ENCODE results near the gene NEURL1B. TPM values are rescaled to one million over a fixed set of nuclear protein-coding genes. Genes with fewer than 3 reads are reported as not detected.
A peak's percentile ranks its signal among the peaks of the same experiment; 100 is the strongest.

NEURL1B gene, protein sequence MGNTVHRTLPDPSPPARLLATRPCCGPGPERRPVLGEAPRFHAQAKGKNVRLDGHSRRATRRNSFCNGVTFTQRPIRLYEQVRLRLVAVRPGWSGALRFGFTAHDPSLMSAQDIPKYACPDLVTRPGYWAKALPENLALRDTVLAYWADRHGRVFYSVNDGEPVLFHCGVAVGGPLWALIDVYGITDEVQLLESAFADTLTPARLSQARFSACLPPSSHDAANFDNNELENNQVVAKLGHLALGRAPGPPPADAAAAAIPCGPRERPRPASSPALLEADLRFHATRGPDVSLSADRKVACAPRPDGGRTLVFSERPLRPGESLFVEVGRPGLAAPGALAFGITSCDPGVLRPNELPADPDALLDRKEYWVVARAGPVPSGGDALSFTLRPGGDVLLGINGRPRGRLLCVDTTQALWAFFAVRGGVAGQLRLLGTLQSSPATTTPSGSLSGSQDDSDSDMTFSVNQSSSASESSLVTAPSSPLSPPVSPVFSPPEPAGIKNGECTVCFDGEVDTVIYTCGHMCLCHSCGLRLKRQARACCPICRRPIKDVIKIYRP
- 0.37 and 0.45 TPM in 2 replicates for polyA plus RNA-seq (2013)

DNA sequence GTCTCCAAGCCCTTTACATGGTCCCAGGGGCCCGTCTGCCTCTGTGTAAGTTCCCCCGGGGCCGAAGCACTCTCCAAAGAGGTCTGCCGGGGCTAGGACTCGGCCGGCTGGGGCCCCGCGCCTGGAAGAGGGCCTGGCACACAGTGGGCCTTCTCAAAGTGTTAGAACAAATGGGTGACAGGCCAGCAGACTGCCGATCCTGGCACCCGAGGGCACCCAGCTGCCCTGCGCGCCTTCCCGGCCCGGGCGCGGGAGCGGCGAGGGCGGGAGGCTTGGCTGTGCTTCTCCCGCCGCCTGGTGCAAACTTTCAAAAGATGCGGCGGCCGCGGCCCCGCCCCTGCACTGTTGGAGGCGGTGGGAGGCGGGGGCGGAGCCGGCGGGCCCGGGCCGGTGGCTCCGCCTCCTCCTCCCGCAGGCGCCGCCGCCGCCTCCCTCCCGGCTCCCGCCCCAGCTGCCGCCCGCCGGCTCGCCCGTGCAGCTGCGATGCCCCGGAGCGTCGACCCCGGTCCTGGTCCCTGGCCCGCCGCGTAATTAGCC, at the start of gene NEURL1B:
Gene NEURL1B, plus strand, starts transcription at position 442 of the 537 bp plus-strand sequence. CDS start 144 bp downstream, outside the sequence.
- Histone ChIP-seq H3K18ac (ENCODE audit: low read length) (peak within 1 kb of the TSS; percentile 41), H3K23ac (ENCODE audit: low read length) (no peak within 1 kb of the TSS), H4K91ac (ENCODE audit: low read depth, low read length) (peak within 1 kb of the TSS; percentile 13), H3K9me3 (ENCODE audit: insufficient read depth, low read depth, low read length) (peaks cover 5% of the 10 kb centered on the region), H3K27ac (ENCODE audit: low read depth, low read length) (no peak within 1 kb of the TSS), H3K36me3 (ENCODE audit: control insufficient read depth in 1 of 2, insufficient read depth in 2 of 2, low read length in 2 of 2) (no peaks in the 10 kb centered on the region), H3K4ac (ENCODE audit: low read depth, low read length) (no peak within 1 kb of the TSS), H2AK5ac (ENCODE audit: low read length) (no peak within 1 kb of the TSS), H3K4me2 (ENCODE audit: low read length) (peak within 1 kb of the TSS; percentile 93), H4K12ac (ENCODE audit: low read depth, low read length) (no peak within 1 kb of the TSS), H3K79me1 (ENCODE audit: low read length) (no peaks in the 10 kb centered on the region), H3K9ac (ENCODE audit: low read length) (no peak within 1 kb of the TSS), H3K27me3 (ENCODE audit: insufficient read depth, low read length) (peaks cover 23% of the 10 kb centered on the region), H3K79me2 (ENCODE audit: control insufficient read depth, insufficient read depth, low read length, poor library complexity) (no peaks in the 10 kb centered on the region), H2BK5ac (ENCODE audit: low read depth, low read length, poor library complexity) (no peak within 1 kb of the TSS), H3K14ac (ENCODE audit: low read length) (no peak within 1 kb of the TSS), H4K8ac (ENCODE audit: low read depth, low read length) (no peak within 1 kb of the TSS), H2BK12ac (ENCODE audit: low read length) (no peak within 1 kb of the TSS), H3K4me3 (ENCODE audit: low read depth, low read length) (peak within 1 kb of the TSS; percentile 71), H3K4me1 (ENCODE audit: control insufficient read depth in 1 of 2, insufficient read depth in 2 of 2, low read length in 2 of 2) (peaks cover 3 to 7% of the 10 kb centered on the region in 2 experiments), H2BK120ac (ENCODE audit: insufficient read depth, low read length, poor library complexity) (no peak within 1 kb of the TSS), H2AFZ (ENCODE audit: insufficient read depth, low read length, poor library complexity) (peak within 1 kb of the TSS; percentile 84)
- WGBS (ENCODE audit: extremely low coverage, insufficient coverage, insufficient read length), result no CpG with 5 or more reads among the region's 54 CpGs
- DNase-seq, result peak; percentile 46 to 80

DNA sequence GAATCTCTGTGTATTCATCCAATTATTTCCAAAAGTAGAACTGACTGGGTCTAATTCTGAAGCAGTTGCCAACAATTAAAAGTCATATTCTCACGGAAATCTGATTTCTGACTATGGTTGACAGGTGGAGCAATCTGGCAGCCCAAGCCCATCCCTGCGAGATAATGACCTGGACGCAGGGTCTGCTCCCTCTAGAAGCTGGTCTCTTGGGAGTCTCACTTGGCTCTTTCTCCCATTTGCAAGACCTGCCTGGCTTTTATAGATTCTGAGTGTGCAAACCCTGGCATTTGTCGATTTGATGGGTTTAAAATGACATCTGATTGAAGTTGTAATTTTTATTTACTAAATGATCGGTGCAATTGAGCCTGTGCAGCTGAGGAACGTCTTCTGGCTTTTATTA, 49.4 kb upstream of the NEURL1B start:
- Histone ChIP-seq H3K27me3 (ENCODE audit: insufficient read depth, low read length) (no peaks in the 10 kb centered on the region), H3K79me1 (ENCODE audit: low read length) (no peaks in the 10 kb centered on the region), H3K79me2 (ENCODE audit: control insufficient read depth, insufficient read depth, low read length, poor library complexity) (no peaks in the 10 kb centered on the region), H4K8ac (ENCODE audit: low read depth, low read length) (no peak overlapping the region), H3K36me3 (ENCODE audit: control insufficient read depth in 1 of 2, insufficient read depth in 2 of 2, low read length in 2 of 2) (no peaks in the 10 kb centered on the region), H2AK5ac (ENCODE audit: low read length) (no peak overlapping the region), H4K91ac (ENCODE audit: low read depth, low read length) (no peak overlapping the region), H3K14ac (ENCODE audit: low read length) (no peak overlapping the region), H3K23ac (ENCODE audit: low read length) (no peak overlapping the region), H3K4me2 (ENCODE audit: low read length) (no peak overlapping the region), H3K18ac (ENCODE audit: low read length) (no peak overlapping the region), H2BK5ac (ENCODE audit: low read depth, low read length, poor library complexity) (no peak overlapping the region), H3K4ac (ENCODE audit: low read depth, low read length) (no peak overlapping the region), H3K9ac (ENCODE audit: low read length) (no peak overlapping the region), H3K27ac (ENCODE audit: low read depth, low read length) (no peak overlapping the region), H3K9me3 (ENCODE audit: insufficient read depth, low read depth, low read length) (peaks cover 2% of the 10 kb centered on the region), H3K4me1 (ENCODE audit: control insufficient read depth in 1 of 2, insufficient read depth in 2 of 2, low read length in 2 of 2) (no peaks in the 10 kb centered on the region), H4K12ac (ENCODE audit: low read depth, low read length) (no peak overlapping the region), H2BK12ac (ENCODE audit: low read length) (no peak overlapping the region), H3K4me3 (ENCODE audit: low read depth, low read length) (no peak overlapping the region), H2BK120ac (ENCODE audit: insufficient read depth, low read length, poor library complexity) (no peak overlapping the region), H2AFZ (ENCODE audit: insufficient read depth, low read length, poor library complexity) (no peak overlapping the region)
- no CpG with 5 or more reads among the region's 6 CpGs for WGBS (ENCODE audit: extremely low coverage, insufficient coverage, insufficient read length)
- no peak for DNase-seq

DNA sequence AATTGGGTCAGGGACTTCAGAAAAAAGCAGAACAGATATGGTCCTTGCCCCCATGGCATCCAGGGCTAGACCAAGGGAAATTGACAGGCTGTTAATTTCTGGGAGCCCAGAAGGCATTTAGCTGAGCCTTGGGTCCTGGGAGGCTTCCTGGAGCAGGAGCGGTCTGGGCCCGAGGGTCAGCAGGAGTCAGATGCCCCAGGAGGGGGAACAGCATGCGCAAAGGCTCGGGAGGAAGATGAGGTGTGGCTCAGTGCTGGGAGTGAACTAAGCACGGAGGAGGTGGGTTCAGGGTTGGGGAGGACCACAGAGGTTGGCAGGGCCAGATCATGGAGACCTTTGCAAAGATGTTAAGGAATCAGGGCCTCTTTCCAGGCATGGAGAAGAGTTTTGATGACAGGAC, 48.2 kb upstream of the NEURL1B start:
- Histone ChIP-seq H4K91ac (ENCODE audit: low read depth, low read length) (no peak overlapping the region), H3K36me3 (ENCODE audit: control insufficient read depth in 1 of 2, insufficient read depth in 2 of 2, low read length in 2 of 2) (no peaks in the 10 kb centered on the region), H3K27ac (ENCODE audit: low read depth, low read length) (no peak overlapping the region), H3K4me1 (ENCODE audit: control insufficient read depth in 1 of 2, insufficient read depth in 2 of 2, low read length in 2 of 2) (no peaks in the 10 kb centered on the region), H2AFZ (ENCODE audit: insufficient read depth, low read length, poor library complexity) (no peak overlapping the region), H2BK120ac (ENCODE audit: insufficient read depth, low read length, poor library complexity) (no peak overlapping the region), H2AK5ac (ENCODE audit: low read length) (no peak overlapping the region), H3K4me2 (ENCODE audit: low read length) (no peak overlapping the region), H3K27me3 (ENCODE audit: insufficient read depth, low read length) (no peaks in the 10 kb centered on the region), H3K23ac (ENCODE audit: low read length) (no peak overlapping the region), H2BK12ac (ENCODE audit: low read length) (no peak overlapping the region), H3K4ac (ENCODE audit: low read depth, low read length) (no peak overlapping the region), H3K79me2 (ENCODE audit: control insufficient read depth, insufficient read depth, low read length, poor library complexity) (no peaks in the 10 kb centered on the region), H4K8ac (ENCODE audit: low read depth, low read length) (no peak overlapping the region), H3K9me3 (ENCODE audit: insufficient read depth, low read depth, low read length) (peaks cover 2% of the 10 kb centered on the region), H4K12ac (ENCODE audit: low read depth, low read length) (no peak overlapping the region), H3K79me1 (ENCODE audit: low read length) (no peaks in the 10 kb centered on the region), H3K4me3 (ENCODE audit: low read depth, low read length) (no peak overlapping the region), H3K18ac (ENCODE audit: low read length) (no peak overlapping the region), H3K14ac (ENCODE audit: low read length) (no peak overlapping the region), H2BK5ac (ENCODE audit: low read depth, low read length, poor library complexity) (no peak overlapping the region), H3K9ac (ENCODE audit: low read length) (no peak overlapping the region)
- DNase-seq, result no peak
- WGBS (ENCODE audit: extremely low coverage, insufficient coverage, insufficient read length), result no CpG with 5 or more reads among the region's 5 CpGs

DNA sequence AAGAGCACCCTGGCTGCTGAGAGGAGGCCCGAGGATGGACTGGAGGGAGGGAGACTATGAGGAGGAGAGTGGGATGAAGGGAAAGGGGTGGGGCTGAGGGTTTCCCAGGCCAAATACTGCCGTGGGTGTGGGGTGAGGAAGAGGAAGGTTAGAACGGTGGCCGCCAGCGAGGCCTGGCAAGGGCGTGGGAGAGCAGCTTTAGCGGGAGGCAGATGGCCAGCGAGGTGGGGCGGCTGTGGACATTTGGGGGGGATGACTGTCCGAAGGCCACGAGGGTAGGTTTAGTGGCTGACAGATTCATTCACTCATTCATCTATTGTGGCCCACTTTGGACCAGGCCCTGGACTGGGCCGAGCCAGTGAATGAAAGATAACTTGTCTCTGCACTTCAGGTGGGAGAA, 47.8 kb upstream of the NEURL1B start:
- peaks cover 2% of the 10 kb centered on the region for H3K9me3 ChIP-seq (ENCODE audit: insufficient read depth, low read depth, low read length)
- no peak overlapping the region for H4K12ac ChIP-seq (ENCODE audit: low read depth, low read length)
- no CpG with 5 or more reads among the region's 12 CpGs for WGBS (ENCODE audit: extremely low coverage, insufficient coverage, insufficient read length)
- H2AK5ac ChIP-seq (ENCODE audit: low read length), result no peak overlapping the region
- no peak overlapping the region for H4K91ac ChIP-seq (ENCODE audit: low read depth, low read length)
- H3K4me3 ChIP-seq (ENCODE audit: low read depth, low read length), result no peak overlapping the region
- H2AFZ ChIP-seq (ENCODE audit: insufficient read depth, low read length, poor library complexity), result no peak overlapping the region
- H3K79me1 ChIP-seq (ENCODE audit: low read length), result no peaks in the 10 kb centered on the region
- no peak overlapping the region for H4K8ac ChIP-seq (ENCODE audit: low read depth, low read length)
- no peak overlapping the region for H2BK120ac ChIP-seq (ENCODE audit: insufficient read depth, low read length, poor library complexity)
- no peak overlapping the region for H3K23ac ChIP-seq (ENCODE audit: low read length)
- H3K9ac ChIP-seq (ENCODE audit: low read length), result no peak overlapping the region
- H3K14ac ChIP-seq (ENCODE audit: low read length), result no peak overlapping the region
- H2BK5ac ChIP-seq (ENCODE audit: low read depth, low read length, poor library complexity), result no peak overlapping the region
- H3K27me3 ChIP-seq (ENCODE audit: insufficient read depth, low read length), result no peaks in the 10 kb centered on the region
- H3K4ac ChIP-seq (ENCODE audit: low read depth, low read length), result no peak overlapping the region
- no peaks in the 10 kb centered on the region for H3K36me3 ChIP-seq (ENCODE audit: control insufficient read depth in 1 of 2, insufficient read depth in 2 of 2, low read length in 2 of 2)
- no peak overlapping the region for H2BK12ac ChIP-seq (ENCODE audit: low read length)
- H3K4me2 ChIP-seq (ENCODE audit: low read length), result no peak overlapping the region
- no peaks in the 10 kb centered on the region for H3K4me1 ChIP-seq (ENCODE audit: control insufficient read depth in 1 of 2, insufficient read depth in 2 of 2, low read length in 2 of 2)
- no peak overlapping the region for H3K18ac ChIP-seq (ENCODE audit: low read length)
- DNase-seq, result no peak
- H3K27ac ChIP-seq (ENCODE audit: low read depth, low read length), result no peak overlapping the region
- H3K79me2 ChIP-seq (ENCODE audit: control insufficient read depth, insufficient read depth, low read length, poor library complexity), result no peaks in the 10 kb centered on the region
